GM21786 (cell line): ENCODE results near the gene RHBDF1.

Source experiments
- ATAC-seq: cut with Tn5 transposase; IDR thresholded peaks from one replicate; pipeline ENCODE4 v1.9.1; 2021; ENCODE audit not compliant: unreplicated experiment

The RHBDF1 gene

GRCh38 chr16:75580-76501, 3.4 kb upstream of the RHBDF1 start:
- no peak for ATAC-seq

GRCh38 chr16:74747-75334, 2.4 kb upstream of the RHBDF1 start:
- ATAC-seq, result no peak

DNA sequence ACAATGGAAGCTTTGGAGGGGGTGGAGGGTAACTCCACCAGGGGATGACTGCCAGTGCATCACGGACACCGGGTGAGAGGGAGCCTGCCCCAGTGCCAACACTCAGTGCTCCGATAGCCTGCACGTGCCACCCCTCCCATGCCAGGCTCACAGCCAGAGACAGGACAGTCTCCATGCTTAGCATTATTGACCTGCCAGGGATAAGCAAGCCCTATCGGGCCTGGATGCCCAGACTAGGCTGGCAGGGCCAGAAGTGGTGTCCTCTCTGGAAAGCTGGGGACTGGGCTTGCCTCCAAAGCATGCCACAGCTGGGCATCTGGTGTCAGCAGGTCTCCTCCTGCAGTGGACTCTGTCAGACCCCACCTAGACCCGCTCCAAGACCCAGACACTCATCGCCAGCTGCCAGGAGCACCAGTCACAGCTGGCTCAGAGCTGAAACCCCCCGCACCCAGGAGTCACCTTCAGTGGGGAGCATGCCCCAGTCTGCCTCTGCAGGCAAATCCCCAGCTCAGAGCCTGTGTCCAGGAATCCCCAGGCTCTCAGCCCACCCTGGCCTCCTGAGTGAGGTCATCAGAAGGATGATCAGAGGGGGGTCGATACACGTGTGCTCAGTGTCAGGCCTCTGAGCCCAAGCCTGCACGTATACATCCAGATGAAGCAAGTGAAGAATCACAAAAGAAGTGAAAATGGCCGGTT, 1.8 kb upstream of the RHBDF1 start:
- ATAC-seq, result no peak

GRCh38 chr16:71540-72401, 660 bp downstream of the RHBDF1 start:
- ATAC-seq, result no peak

DNA sequence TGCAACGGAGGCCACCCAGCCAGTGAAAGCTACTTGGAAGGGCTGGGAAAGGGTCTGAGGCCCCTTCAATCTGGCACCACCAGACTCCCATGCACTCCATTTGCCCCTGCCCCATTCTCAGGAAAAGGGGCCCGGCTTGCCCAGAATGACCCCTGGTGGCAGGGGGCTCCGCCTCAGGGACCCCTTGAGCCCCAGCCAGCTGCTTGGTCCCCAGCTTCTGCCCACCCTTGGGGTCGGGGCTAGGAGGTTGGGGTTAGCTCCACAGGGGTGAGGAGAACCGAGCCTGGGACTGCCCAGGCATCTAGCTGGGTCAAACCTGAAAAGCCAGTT, 1.3 kb downstream of the RHBDF1 start:
- no peak for ATAC-seq

- ATAC-seq, result no peak
Observed at GRCh38 chr16:69181-69580, 3.2 kb downstream of the RHBDF1 start.

- ATAC-seq, result no peak
Observed at GRCh38 chr16:67884-68789, 4.3 kb downstream of the RHBDF1 start.

GRCh38 chr16:67183-67791, 5.1 kb downstream of the RHBDF1 start:
- ATAC-seq, result no peak

DNA sequence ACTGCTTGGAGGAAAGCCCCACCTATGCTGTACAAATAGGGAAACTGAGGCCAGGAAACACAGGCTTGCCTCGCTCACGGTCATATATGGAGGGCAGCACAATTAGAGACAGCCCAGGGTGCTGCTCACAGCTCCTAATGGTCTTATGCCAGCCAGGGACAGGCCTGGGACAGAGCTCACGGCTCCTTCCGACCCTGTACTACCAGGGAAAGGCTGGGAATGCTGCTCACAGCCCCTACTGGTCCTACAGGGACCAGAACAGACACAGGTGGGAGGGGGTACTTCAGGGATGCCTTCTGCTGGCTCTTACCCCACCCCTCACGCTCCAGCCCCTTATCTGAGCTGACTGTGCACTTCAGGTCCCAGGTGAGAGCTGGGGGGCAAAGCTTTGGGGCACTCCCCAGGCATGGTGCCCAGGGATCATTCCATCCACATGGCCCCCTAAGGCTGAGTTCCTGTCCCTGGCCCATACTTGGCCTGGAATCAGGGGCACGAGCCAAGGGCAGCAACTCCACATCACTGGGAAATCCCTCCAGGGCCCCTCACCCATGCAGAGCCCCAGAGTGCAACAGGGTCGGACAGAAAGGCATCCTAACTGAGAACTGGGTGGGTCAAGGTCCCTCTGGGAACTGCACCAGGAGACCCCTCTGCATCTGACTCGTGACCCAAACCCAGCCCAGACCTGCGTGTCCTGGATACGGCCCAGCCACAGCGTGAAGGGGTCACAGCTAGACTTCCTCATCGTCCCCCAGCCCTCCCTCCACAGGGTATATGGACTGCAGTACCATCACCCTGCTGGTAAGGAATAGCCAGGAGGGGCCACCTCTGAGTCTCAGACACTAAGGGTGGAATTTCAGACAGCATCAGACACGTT, 5.9 kb downstream of the RHBDF1 start:
- no peak for ATAC-seq

GRCh38 chr16:65745-66144, 6.7 kb downstream of the RHBDF1 start:
- ATAC-seq, result no peak

GRCh38 chr16:64914-65255, 7.5 kb downstream of the RHBDF1 start:
- ATAC-seq, result no peak

DNA sequence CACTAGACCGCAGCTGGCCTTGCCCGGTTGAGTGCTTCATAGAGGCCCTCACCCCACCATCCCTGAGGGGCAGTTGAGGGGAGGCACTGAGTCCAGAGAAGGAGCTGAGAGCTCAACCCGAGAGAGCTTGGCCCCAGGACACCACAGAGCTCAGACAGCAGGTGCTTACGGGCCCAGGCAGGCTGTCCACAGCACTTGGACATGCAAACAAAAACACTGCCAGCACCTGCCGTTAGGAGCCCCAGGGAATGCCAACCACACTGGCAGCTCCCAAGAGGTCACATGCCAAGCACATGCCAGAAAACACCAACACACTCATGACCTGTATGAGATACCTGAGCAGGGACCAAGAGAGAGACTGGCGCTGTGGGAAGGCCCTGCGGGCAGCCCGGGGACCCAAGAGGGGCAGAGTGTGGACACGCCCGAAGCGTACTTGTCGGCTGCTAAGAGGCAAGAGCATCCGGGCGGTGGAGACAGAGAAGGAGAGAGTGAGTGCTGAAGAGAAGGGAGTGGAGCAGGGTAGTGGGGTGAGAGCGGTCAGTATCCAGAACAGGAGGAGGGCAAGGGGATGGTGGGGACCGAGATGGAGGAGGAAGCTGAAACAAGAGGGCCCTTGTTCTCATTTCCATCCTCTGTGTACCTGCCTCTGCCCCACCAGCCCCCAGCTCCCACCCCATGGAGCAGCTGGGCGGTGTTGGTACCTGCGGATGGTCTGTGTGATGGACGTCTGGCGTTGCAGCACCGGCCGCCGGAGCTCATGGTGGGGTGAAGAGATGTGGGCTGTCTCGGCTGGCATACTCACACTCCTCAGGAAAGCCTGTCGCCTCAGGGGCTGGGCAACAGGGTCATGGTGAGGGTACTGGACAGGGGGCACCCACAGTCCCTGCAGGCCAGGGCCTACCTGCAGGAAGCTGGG, 8.2 kb downstream of the RHBDF1 start:
- ATAC-seq, result no peak

GRCh38 chr16:63466-63865, 9.0 kb downstream of the RHBDF1 start:
- no peak for ATAC-seq

- no peak for ATAC-seq
Observed at GRCh38 chr16:62968-63391, 9.5 kb downstream of the RHBDF1 start.

GRCh38 chr16:62283-62967, 10.0 kb downstream of the RHBDF1 start:
- no peak for ATAC-seq

DNA sequence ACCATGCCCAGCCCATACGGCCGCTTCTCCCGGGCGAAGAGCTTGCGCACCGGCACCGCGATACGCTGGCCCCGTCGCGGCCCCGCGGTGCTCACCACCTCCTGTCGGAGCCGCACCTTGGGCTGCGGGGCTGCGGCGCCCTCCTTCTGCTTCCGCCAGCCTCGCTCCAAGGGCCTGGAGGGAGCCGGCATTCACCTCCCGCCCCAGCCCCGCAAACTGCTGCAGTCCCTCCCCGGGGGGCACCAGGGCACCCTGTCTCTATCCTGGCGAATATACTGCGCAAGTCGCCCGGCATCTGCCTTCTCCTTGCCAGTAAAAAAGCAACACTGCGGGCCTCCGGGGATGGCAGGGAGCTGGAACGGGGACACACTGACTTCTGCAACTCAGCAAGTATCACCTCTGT, 10.6 kb downstream of the RHBDF1 start:
- no peak for ATAC-seq
